Keratinocyte (primary cell): Measurements from ENCODE around the gene MOB4. TPM values are rescaled to one million over a fixed set of nuclear protein-coding genes. Genes with fewer than 3 reads are reported as not detected.

Experiments used
- DNase-seq: peaks from one replicate; pipeline ENCODE4 v3.0.0-alpha.2; 2011; ENCODE audit warnings: low read depth, missing footprints, low spot score
- FAIRE-seq: peaks from 2 replicates; lab custom pipeline; 2011; peaks lifted over from hg19 to GRCh38; lab: Jason Lieb, UNC
- H2AFZ ChIP-seq: 2 replicates; pipeline ENCODE4 v1.6.0; 2012; ENCODE audit warnings: low read length, control low read depth, inconsistent platforms; ENCODE audit not compliant: control insufficient read depth
- H3K27ac ChIP-seq: 2 replicates; pipeline ENCODE4 v1.5.1; 2011; ENCODE audit warnings: low read length; ENCODE audit not compliant: control insufficient read depth, insufficient read depth
- H3K27me3 ChIP-seq: 3 replicates; pipeline ENCODE4 v1.6.0; 2011; ENCODE audit warnings: low read length; ENCODE audit not compliant: control insufficient read depth, insufficient read depth; ENCODE audit errors: extremely low read depth
- H3K36me3 ChIP-seq, 2 experiments: 2 replicates in 1 of 2; 3 replicates in 1 of 2; pipeline ENCODE4 v1.5.1; 2011; ENCODE audit warnings: low read length in 2 of 2, mild to moderate bottlenecking in 1 of 2; ENCODE audit not compliant: control insufficient read depth in 2 of 2, insufficient read depth in 2 of 2; ENCODE audit errors: extremely low read depth in 1 of 2
- H3K4me1 ChIP-seq: 3 replicates; pipeline ENCODE4 v1.5.1; 2011; ENCODE audit warnings: low read length; ENCODE audit not compliant: control insufficient read depth, insufficient read depth; ENCODE audit errors: extremely low read depth
- H3K4me2 ChIP-seq: 3 replicates; pipeline ENCODE4 v1.6.0; 2011; ENCODE audit warnings: low read depth, low read length; ENCODE audit not compliant: control insufficient read depth, insufficient read depth; ENCODE audit errors: extremely low read depth
- H3K4me3 ChIP-seq, 3 experiments: fragments of 200-600 bp in 1 of 3; sonication (generic) in 1 of 3; 2 replicates in 2 of 3; 3 replicates in 1 of 3; pipeline ENCODE4 v1.5.1; 2011 to 2016; ENCODE audit warnings: low read length in 3 of 3, mild to moderate bottlenecking in 3 of 3, control low read depth in 2 of 3, inconsistent platforms in 1 of 3, low read depth in 1 of 3, mixed read lengths in 1 of 3, mixed run types in 1 of 3, moderate library complexity in 1 of 3; ENCODE audit not compliant: control insufficient read depth in 2 of 3, insufficient read depth in 2 of 3; ENCODE audit errors: extremely low read depth in 1 of 3
- H3K79me2 ChIP-seq: 2 replicates; pipeline ENCODE4 v1.6.0; 2012; ENCODE audit warnings: low read length; ENCODE audit not compliant: control insufficient read depth, insufficient read depth
- H3K9ac ChIP-seq: 3 replicates; pipeline ENCODE4 v1.6.0; 2011; ENCODE audit warnings: low read length; ENCODE audit not compliant: control insufficient read depth, insufficient read depth; ENCODE audit errors: extremely low read depth
- H3K9me1 ChIP-seq: 3 replicates; pipeline ENCODE4 v1.6.0; 2011; ENCODE audit warnings: low read length; ENCODE audit not compliant: control insufficient read depth, insufficient read depth; ENCODE audit errors: extremely low read depth
- H3K9me3 ChIP-seq: 2 replicates; pipeline ENCODE4 v1.5.1; 2012; ENCODE audit warnings: low read depth, low read length; ENCODE audit not compliant: control insufficient read depth
- H4K20me1 ChIP-seq: 3 replicates; pipeline ENCODE4 v1.6.0; 2011; ENCODE audit warnings: low read length; ENCODE audit not compliant: control insufficient read depth, insufficient read depth; ENCODE audit errors: extremely low read depth
- EZH2 ChIP-seq: IDR thresholded peaks from one replicate; pipeline ENCODE4 v1.6.1; 2012; ENCODE audit warnings: inconsistent platforms, mild to moderate bottlenecking, low read length, moderate library complexity
- dilution Hi-C: fragments of 300-500 bp; cut with MboI; formaldehyde crosslinking; loops from one replicate; pipeline ENCODE4 v1.7.0; 2020; ENCODE audit warnings: low sequenced_read_pairs; ENCODE audit not compliant: extremely low pct_ligation_motif_present
- polyA plus RNA-seq, 5 experiments: library from polyadenylated mRNA; depleted of rRNA in 3 of 5; stranded (reverse) in 3 of 5; stranded (forward) in 1 of 5; unstranded in 1 of 5; fragments of >200 nt; gene quantifications; 1 replicate in 1 of 5; 2 replicates in 3 of 5; 3 replicates in 1 of 5; pipeline versions ENCODE4 v1.2.1 to v1.2.3, GENCODE V29; 2011 to 2012; ENCODE audit warnings: missing spikeins in 2 of 5, low read depth in 1 of 5, low replicate concordance in 1 of 5
- TF ChIP-seq, protein P1 (sequence below), 3 experiments: IDR thresholded peaks in 1 of 3; conservative IDR thresholded peaks in 1 of 3; optimal IDR thresholded peaks in 1 of 3; 2 replicates in 2 of 3; 3 replicates in 1 of 3; pipeline versions ENCODE3 to v1.5.1; 2011; ENCODE audit warnings: low read length in 3 of 3, mild to moderate bottlenecking in 3 of 3, moderate library complexity in 2 of 3, control low read depth in 1 of 3, inconsistent platforms in 1 of 3; ENCODE audit not compliant: insufficient read depth in 2 of 3; ENCODE audit errors: extremely low read depth in 1 of 3

The MOB4 gene
- polyA plus RNA-seq, 1 donor (not counting 4 experiments of a cell fraction or from before 2014, with no cell fraction given): 53.6 TPM

DNA sequence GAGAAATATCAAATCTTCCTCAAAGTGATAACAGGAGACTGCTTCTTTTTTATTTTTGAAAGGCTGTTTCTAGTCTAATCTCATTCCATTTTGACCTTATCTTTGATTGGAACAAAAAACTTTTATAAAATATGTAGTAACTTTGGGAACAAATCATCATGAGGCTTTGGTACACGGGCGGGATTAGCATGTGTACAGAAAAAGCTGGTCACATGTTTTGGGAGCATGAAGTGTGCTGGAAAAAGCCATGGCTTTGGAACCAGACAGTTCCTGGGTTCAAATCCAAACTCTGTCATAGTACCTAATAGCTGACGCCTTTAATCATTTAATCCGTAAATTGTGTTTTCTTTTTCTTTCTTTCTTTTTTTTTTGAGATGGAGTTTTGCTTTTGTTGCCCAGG, 81.3 kb downstream of the MOB4 start:
- H3K27me3 ChIP-seq: no peaks in the 10 kb centered on the region
- no peaks in the 10 kb centered on the region for H3K36me3 ChIP-seq
- dilution Hi-C loops: no loop called here
- no peak overlapping the region for H2AFZ ChIP-seq
- no peak overlapping the region for H3K4me2 ChIP-seq
- H3K9me3 ChIP-seq: no peaks in the 10 kb centered on the region
- H3K79me2 ChIP-seq: no peaks in the 10 kb centered on the region
- H3K9me1 ChIP-seq: no peaks in the 10 kb centered on the region
- no peak for FAIRE-seq
- no peak for TF ChIP-seq EZH2
- TF ChIP-seq, protein P1, sequence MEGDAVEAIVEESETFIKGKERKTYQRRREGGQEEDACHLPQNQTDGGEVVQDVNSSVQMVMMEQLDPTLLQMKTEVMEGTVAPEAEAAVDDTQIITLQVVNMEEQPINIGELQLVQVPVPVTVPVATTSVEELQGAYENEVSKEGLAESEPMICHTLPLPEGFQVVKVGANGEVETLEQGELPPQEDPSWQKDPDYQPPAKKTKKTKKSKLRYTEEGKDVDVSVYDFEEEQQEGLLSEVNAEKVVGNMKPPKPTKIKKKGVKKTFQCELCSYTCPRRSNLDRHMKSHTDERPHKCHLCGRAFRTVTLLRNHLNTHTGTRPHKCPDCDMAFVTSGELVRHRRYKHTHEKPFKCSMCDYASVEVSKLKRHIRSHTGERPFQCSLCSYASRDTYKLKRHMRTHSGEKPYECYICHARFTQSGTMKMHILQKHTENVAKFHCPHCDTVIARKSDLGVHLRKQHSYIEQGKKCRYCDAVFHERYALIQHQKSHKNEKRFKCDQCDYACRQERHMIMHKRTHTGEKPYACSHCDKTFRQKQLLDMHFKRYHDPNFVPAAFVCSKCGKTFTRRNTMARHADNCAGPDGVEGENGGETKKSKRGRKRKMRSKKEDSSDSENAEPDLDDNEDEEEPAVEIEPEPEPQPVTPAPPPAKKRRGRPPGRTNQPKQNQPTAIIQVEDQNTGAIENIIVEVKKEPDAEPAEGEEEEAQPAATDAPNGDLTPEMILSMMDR (optimal IDR thresholded peaks at IDR 0.05 in 1 of 3, IDR thresholded peaks at IDR 0.05 in 1 of 3, conservative IDR thresholded peaks at IDR 0.05 in 1 of 3; ENCODE audit: extremely low read depth in 1 of 3, insufficient read depth in 2 of 3, low read length in 3 of 3): no peak
- no peak overlapping the region for H3K27ac ChIP-seq
- DNase-seq: no peak
- H3K4me1 ChIP-seq: peaks cover 5% of the 10 kb centered on the region
- H3K9ac ChIP-seq: no peak overlapping the region
- no peak overlapping the region for H3K4me3 ChIP-seq
- no peaks in the 10 kb centered on the region for H4K20me1 ChIP-seq

DNA sequence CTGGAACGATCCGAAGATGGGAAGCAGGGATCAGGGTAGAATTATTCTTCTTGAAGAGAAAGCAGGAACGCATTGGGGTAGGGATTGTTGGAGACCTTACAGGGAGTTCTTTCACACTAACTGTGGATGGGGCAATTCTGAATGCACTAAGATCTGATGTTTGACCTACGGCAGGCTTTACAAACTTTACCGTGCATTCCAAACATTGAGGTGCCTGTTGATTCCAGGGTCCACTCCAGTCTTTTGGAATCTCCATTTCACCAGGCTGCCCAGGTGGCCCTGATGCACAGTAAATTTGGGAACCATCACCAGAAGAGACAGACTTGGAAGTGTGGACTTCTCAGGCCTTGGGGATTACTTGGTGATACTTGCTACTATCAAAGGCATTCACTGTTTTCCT, 82.6 kb downstream of the MOB4 start:
- Histone ChIP-seq H3K27me3 (no peaks in the 10 kb centered on the region), H4K20me1 (no peaks in the 10 kb centered on the region), H3K4me1 (peaks cover 5% of the 10 kb centered on the region), H3K9me1 (no peaks in the 10 kb centered on the region), H3K4me2 (no peak overlapping the region), H2AFZ (no peak overlapping the region), H3K27ac (no peak overlapping the region), H3K4me3 (no peak overlapping the region), H3K9ac (no peak overlapping the region), H3K9me3 (no peaks in the 10 kb centered on the region), H3K79me2 (no peaks in the 10 kb centered on the region), H3K36me3 (no peaks in the 10 kb centered on the region)
- dilution Hi-C loops: no loop called here
- FAIRE-seq (no peak), DNase-seq (no peak)
- TF ChIP-seq, protein P1 (optimal IDR thresholded peaks at IDR 0.05 in 1 of 3, IDR thresholded peaks at IDR 0.05 in 1 of 3, conservative IDR thresholded peaks at IDR 0.05 in 1 of 3; ENCODE audit: extremely low read depth in 1 of 3, insufficient read depth in 2 of 3, low read length in 3 of 3): no peak
- TF ChIP-seq EZH2: no peak
